Dedifferentiated amniotic fluid mesenchymal stem cell (primary cell): Measurements from ENCODE around the gene FEM1C.

Source experiments
- DNase-seq: peaks from one replicate; pipeline ENCODE4 v3.0.0-alpha.2; 2016; ENCODE audit errors: extremely low spot score

Gene FEM1C

GRCh38 chr5:115544436-115545350 lies at the start of gene FEM1C:
FEM1C (minus strand) TSS chr5:115544775; CDS start chr5:115543493, 1,282 bp downstream.
- DNase-seq = peak; percentile 96

GRCh38 chr5:115589043-115589442 lies 44.5 kb upstream of the FEM1C start:
- DNase-seq = no peak

- no peak for DNase-seq
These were observed 44.1 kb upstream of the FEM1C start for GRCh38 chr5:115588640-115589039.

- DNase-seq = peak; percentile 58
These were observed 42.1 kb upstream of the FEM1C start for GRCh38 chr5:115586525-115587146.

- no peak for DNase-seq
These were observed 40.7 kb upstream of the FEM1C start for GRCh38 chr5:115585265-115585664.

GRCh38 chr5:115584501-115584900 lies 39.9 kb upstream of the FEM1C start:
- no peak for DNase-seq

- peak; percentile 56 for DNase-seq
These were observed 38.9 kb upstream of the FEM1C start for GRCh38 chr5:115583474-115583873.

GRCh38 chr5:115580941-115581340 lies 36.4 kb upstream of the FEM1C start:
- DNase-seq = no peak

GRCh38 chr5:115579747-115580173 lies 35.2 kb upstream of the FEM1C start:
- DNase-seq = peak; percentile 23

- DNase-seq = no peak
These were observed 34.6 kb upstream of the FEM1C start for GRCh38 chr5:115579216-115579615.

GRCh38 chr5:115578657-115579056 lies 34.1 kb upstream of the FEM1C start:
- no peak for DNase-seq

GRCh38 chr5:115577741-115578140 lies 33.2 kb upstream of the FEM1C start:
- no peak for DNase-seq

GRCh38 chr5:115577329-115577728 lies 32.8 kb upstream of the FEM1C start:
- no peak for DNase-seq

GRCh38 chr5:115575167-115576070 lies 30.8 kb upstream of the FEM1C start:
- no peak for DNase-seq

GRCh38 chr5:115573133-115573532 lies 28.6 kb upstream of the FEM1C start:
- no peak for DNase-seq

- DNase-seq = no peak
These were observed 26.9 kb upstream of the FEM1C start for GRCh38 chr5:115571441-115571878.

- no peak for DNase-seq
These were observed 24.1 kb upstream of the FEM1C start for GRCh38 chr5:115568668-115569067.

GRCh38 chr5:115565233-115565632 lies 20.7 kb upstream of the FEM1C start:
- DNase-seq = no peak

GRCh38 chr5:115561176-115561575 lies 16.6 kb upstream of the FEM1C start:
- no peak for DNase-seq

GRCh38 chr5:115559524-115559923 lies 14.9 kb upstream of the FEM1C start:
- DNase-seq = peak; percentile 35

GRCh38 chr5:115558388-115558956 lies 13.9 kb upstream of the FEM1C start:
- DNase-seq = no peak
